Fibroblast of pulmonary artery (primary cell): ENCODE results near the gene RELN.

Source experiments
- DNase-seq: peaks from one replicate; pipeline ENCODE4 v3.0.0-alpha.2; 2010; ENCODE audit warnings: low read depth
- H3K4me3 ChIP-seq: replicated peaks from 2 replicates; pipeline ENCODE4 v1.5.1; 2011; ENCODE audit warnings: low read depth, mild to moderate bottlenecking, control low read depth, low read length, moderate library complexity
- TF ChIP-seq, protein P1 (sequence below): IDR thresholded peaks from 2 replicates; pipeline ENCODE4 v1.5.1; 2011; ENCODE audit warnings: mild to moderate bottlenecking, control low read depth, low read length, inconsistent platforms; ENCODE audit errors: missing control alignments

RELN gene

DNA sequence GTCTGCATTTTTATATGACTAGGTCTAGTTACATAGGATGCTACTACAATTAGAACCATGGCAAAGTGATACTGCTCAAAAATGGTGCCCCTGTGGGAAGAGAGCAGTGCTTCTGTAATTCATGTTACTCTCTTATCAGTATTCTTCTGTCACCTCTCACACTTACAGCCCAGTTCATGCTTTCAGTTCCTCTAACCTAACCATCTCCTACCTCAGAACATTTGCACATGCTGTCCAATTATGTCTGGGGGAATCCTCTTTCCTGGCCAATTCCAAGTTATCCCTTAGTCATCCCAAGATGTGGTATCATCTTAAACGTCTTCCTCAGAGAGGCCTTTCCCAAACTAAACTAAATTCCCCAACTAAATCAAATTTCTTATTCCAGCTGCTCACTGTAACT lies 190.2 kb downstream of the RELN start:
- H3K4me3 ChIP-seq = no peak overlapping the region
- DNase-seq = no peak
- TF ChIP-seq, protein P1, sequence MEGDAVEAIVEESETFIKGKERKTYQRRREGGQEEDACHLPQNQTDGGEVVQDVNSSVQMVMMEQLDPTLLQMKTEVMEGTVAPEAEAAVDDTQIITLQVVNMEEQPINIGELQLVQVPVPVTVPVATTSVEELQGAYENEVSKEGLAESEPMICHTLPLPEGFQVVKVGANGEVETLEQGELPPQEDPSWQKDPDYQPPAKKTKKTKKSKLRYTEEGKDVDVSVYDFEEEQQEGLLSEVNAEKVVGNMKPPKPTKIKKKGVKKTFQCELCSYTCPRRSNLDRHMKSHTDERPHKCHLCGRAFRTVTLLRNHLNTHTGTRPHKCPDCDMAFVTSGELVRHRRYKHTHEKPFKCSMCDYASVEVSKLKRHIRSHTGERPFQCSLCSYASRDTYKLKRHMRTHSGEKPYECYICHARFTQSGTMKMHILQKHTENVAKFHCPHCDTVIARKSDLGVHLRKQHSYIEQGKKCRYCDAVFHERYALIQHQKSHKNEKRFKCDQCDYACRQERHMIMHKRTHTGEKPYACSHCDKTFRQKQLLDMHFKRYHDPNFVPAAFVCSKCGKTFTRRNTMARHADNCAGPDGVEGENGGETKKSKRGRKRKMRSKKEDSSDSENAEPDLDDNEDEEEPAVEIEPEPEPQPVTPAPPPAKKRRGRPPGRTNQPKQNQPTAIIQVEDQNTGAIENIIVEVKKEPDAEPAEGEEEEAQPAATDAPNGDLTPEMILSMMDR = no peak

DNA sequence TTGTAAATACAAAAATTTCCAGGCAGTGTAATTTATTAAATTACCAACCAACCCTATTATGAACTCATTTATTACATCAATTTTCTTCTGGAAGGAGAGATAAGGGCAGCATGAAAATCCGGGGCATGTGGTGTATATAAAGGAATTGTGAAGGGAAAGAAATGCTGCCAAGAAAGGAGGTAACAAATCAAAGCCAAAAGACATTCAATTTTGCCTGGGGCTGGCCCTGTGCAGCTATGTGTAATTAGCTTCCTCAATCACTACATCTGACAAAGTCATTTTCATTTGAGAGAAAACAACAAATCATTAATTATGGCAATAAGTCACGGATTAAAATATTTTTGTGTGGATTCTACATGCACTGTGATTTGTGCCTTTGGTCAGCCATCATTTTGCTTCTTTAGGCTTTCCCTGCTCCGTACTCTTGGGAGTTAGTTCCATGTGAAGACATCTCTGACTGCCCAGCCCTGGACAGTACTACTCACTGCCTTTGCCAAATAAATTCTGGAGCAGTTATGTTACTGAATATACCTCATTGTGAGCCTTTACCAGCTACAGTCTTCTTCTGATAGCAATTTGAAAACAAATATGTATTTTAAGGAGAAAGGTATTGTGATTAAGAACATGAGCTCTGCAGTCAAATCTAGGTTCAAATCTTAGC lies 191.7 kb downstream of the RELN start:
- no peak overlapping the region for H3K4me3 ChIP-seq
- TF ChIP-seq, protein P1 = no peak

DNA sequence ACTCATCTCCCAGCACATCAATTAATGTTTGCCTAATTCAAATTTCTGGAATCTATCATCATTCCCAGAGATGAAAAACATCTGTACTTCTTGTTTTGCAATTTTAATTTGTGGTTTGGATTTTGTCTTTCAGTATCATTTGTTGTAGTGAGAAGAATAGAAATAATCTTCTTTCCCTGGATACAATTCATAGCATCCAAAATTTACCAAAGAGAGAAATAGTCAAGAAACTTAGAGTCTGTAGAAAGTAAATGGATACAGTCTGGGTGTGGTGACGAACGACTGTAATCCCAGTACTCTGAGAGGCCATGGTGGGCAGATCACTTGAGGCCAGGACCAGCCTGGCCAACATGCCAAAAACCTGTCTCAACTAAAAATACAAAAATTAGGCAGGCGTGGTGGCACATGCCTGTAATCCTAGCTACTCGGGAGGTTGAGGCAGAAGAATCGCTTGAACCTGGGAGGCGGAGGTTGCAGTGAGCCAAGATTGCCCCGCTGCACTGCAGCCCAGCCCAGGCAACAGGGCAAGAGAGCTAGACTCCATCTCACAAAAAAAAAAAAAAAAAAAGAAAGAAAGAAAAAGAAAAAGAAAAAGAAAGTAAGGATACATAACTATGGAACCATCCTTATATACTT lies 193.0 kb downstream of the RELN start:
- H3K4me3 ChIP-seq = no peak overlapping the region
- TF ChIP-seq, protein P1 = no peak

More for the DNA sequence above, 191.7 kb downstream of the RELN start:
- DNase-seq = no peak

DNA sequence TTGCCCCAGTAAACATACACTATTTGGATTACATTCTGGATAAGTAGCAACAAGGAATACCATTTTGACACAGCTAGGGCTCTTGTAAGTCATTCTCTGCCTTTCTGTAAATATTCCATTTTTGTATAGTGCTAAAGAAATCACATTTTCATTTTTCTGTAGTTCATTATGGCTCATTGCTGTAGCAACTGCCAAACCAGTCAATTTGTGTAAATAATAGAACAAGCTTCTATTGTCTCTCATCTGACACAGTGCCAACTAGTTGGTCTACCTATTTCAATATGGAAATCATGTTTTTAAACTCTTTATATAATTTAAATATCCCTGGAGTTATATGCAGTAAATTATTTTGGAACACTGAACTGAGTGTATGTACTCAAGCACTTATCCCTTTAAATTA lies 193.7 kb downstream of the RELN start:
- TF ChIP-seq, protein P1 = no peak
- H3K4me3 ChIP-seq = no peak overlapping the region
- DNase-seq = no peak

More for the DNA sequence above, 193.0 kb downstream of the RELN start:
- DNase-seq = no peak

DNA sequence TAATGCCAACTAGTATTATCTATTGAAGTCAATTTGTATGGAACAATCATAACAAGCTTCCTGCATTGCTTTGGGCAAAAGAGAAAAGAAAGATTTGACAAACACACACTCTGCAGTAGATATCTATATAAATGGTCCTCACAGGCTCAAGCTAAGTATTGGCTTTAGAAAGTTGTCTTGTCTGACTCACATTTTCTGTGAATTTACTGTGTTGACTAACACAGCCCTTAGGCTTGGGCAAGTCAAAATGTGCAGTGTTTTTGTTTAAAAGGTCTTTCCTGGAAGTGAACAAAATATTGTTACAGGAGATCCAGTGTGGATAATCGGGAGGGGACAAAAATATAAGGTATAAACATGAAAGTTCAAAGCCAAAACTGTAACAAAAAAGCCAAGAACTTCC lies 194.4 kb downstream of the RELN start:
- DNase-seq = no peak
- TF ChIP-seq, protein P1 = no peak
- no peak overlapping the region for H3K4me3 ChIP-seq

DNA sequence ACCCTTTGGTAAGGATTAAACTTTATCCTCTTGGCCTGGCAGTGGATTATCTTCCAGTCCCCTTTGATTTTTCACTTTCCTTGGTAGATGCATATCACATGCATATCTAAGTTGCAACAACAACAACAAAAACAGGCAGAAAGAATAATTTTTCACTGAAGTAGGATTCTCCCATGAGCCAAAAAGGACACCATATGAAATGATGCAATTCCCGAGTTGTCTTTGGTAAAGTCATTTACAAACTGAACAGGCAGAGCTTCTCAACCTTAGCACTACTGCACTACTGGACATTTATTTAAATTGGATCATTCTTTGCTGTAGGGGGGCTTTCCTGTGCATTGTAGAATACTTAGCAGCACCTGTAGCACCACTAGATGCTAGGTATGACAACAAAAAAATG lies 195.0 kb downstream of the RELN start:
- no peak overlapping the region for H3K4me3 ChIP-seq
- TF ChIP-seq, protein P1 = no peak
- no peak for DNase-seq

DNA sequence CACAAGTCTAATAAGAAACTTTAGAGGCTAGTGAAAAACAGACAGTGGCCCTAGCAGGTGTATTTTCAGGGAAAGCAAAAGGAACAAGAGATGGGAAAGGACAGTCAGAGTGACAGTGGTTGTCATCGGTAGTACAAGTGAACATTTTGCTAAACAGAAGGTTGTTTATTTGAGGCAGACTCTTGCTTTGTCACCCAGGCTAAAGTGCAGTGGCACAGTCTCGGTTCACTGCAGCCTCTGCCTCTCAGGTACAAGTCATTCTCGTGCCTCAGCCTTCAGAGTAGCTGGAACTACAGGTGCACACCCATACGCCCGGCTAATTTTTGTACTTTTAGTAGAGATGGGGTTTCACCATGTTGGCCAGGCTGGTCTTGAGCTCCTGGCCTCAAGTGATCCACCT lies 195.8 kb downstream of the RELN start:
- H3K4me3 ChIP-seq = no peak overlapping the region
- TF ChIP-seq, protein P1 = no peak
- DNase-seq = no peak
